GM21447 (cell line): ENCODE measurements around the gene SVOPL.
"Not testable (repeated sequence)": the region's sequence is repeated elsewhere in the genome, so short reads cannot be mapped to it uniquely, and the experiment has no call there.

Source experiments
- ATAC-seq: cut with Tn5 transposase; IDR thresholded peaks from one replicate; pipeline ENCODE4 v1.9.1; 2021; ENCODE audit not compliant: unreplicated experiment

The SVOPL gene

GRCh38 chr7:138701537-138701923 lies 368 bp upstream of the SVOPL start:
- no peak for ATAC-seq

GRCh38 chr7:138699661-138700060 lies 1.5 kb downstream of the SVOPL start:
- no peak for ATAC-seq

GRCh38 chr7:138698281-138698680 lies 2.9 kb downstream of the SVOPL start:
- ATAC-seq = no peak

- no peak for ATAC-seq
These were observed 3.5 kb downstream of the SVOPL start for GRCh38 chr7:138697535-138698182.

- ATAC-seq = not testable (repeated sequence)
These were observed 5.4 kb downstream of the SVOPL start for GRCh38 chr7:138695776-138696175.

GRCh38 chr7:138695106-138695505 lies 6.1 kb downstream of the SVOPL start:
- ATAC-seq = no peak

- ATAC-seq = no peak
These were observed 10.0 kb downstream of the SVOPL start for GRCh38 chr7:138691178-138691577.

GRCh38 chr7:138690495-138690894 lies 10.7 kb downstream of the SVOPL start:
- no peak for ATAC-seq

- not testable (repeated sequence) for ATAC-seq
These were observed 13.1 kb downstream of the SVOPL start for GRCh38 chr7:138688037-138688436.

- no peak for ATAC-seq
These were observed 16.8 kb downstream of the SVOPL start for GRCh38 chr7:138684340-138684739.

GRCh38 chr7:138679793-138680192 lies 21.4 kb downstream of the SVOPL start:
- no peak for ATAC-seq

GRCh38 chr7:138670594-138670993 lies 30.6 kb downstream of the SVOPL start:
- no peak for ATAC-seq

- ATAC-seq = no peak
These were observed 31.8 kb downstream of the SVOPL start for GRCh38 chr7:138669364-138669763.

- ATAC-seq = no peak
These were observed 32.2 kb downstream of the SVOPL start for GRCh38 chr7:138668946-138669345.

- no peak for ATAC-seq
These were observed 32.9 kb downstream of the SVOPL start for GRCh38 chr7:138668229-138668596.

- no peak for ATAC-seq
These were observed 33.5 kb downstream of the SVOPL start for GRCh38 chr7:138667535-138668228.

GRCh38 chr7:138666385-138666784 lies 34.8 kb downstream of the SVOPL start:
- no peak for ATAC-seq

GRCh38 chr7:138665669-138666140 lies 35.5 kb downstream of the SVOPL start:
- ATAC-seq = no peak

GRCh38 chr7:138665249-138665648 lies 35.9 kb downstream of the SVOPL start:
- ATAC-seq = no peak

GRCh38 chr7:138663725-138664710 lies 37.1 kb downstream of the SVOPL start:
- ATAC-seq = no peak

GRCh38 chr7:138662991-138663320 lies 38.2 kb downstream of the SVOPL start:
- no peak for ATAC-seq
